IPS DF 4.7 (cell line): ENCODE data around the gene DRAM1.
A peak's percentile ranks its signal among the peaks of the same experiment; 100 is the strongest.
"Not testable (repeated sequence)": the region's sequence is repeated elsewhere in the genome, so short reads cannot be mapped to it uniquely, and the experiment has no call there.

Source experiments
- DNase-seq: peaks from one replicate; pipeline ENCODE4 v3.0.0-alpha.2; 2013; ENCODE audit warnings: low spot score; ENCODE audit errors: extremely low read depth

The DRAM1 gene

GRCh38 chr12:101902641-101903040 is 25.3 kb downstream of the DRAM1 start:
- DNase-seq = no peak

DNA sequence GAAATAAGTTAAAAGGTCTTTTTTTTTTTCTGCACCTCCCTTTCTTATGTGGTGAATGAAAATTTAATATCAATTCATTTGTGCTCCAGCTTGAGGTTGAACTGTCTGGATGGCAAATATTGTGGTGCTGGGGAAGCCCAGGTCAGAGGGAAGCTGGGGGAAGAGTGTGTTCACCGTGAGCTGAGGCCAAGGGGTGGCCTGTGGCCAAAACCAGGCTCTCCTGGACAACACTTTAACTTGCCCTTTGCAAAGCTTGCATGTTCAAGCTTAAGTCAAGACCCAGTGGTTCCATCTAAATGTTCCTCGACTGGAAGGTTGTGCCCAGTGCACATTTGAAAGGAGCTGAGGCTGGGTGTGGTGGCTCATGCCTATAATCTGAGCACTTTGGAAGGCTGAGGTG is 28.8 kb downstream of the DRAM1 start:
- no peak for DNase-seq

DNA sequence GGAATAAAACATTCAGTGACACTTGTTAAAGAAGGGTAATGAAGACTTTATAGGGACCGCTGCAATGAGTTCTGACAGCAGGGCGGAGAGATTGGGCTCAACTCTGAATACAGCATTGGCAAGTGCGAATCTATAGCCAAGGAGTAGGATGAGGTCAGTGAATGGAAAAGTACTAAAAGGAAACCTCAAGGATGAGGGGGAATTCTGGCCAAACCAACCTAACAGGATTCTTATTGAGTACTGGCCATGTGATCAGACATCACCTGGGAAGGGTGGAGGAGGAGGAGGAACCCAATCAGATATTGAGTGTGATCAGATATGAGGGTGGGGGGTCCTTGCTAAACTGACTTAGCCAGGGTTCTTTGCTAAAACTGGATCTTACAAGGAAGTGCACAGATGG is 31.0 kb downstream of the DRAM1 start:
- no peak for DNase-seq

GRCh38 chr12:101909646-101910045 is 32.3 kb downstream of the DRAM1 start:
- DNase-seq = no peak

- DNase-seq = no peak
Observed at GRCh38 chr12:101915841-101916240, 38.5 kb downstream of the DRAM1 start.

DNA sequence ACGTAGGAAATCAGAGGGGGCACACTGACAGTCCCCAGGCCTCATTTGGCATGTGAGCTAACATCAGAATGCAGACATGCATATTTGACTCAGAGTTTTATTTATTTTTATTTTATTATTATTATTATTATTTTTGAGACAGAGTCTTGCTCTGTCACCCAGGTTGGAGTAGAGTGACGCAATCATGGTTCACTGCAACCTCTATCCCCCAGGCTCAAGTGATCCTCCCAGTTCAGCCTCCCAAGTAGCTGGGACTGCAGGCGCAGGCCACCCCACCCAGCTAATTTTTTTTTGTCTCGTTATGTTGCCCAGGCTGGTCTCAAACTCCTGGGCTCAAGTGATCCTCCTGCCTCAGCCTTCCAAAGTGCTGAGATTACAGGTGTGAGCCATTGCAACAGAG is 41.4 kb downstream of the DRAM1 start:
- DNase-seq = not testable (repeated sequence)

DNA sequence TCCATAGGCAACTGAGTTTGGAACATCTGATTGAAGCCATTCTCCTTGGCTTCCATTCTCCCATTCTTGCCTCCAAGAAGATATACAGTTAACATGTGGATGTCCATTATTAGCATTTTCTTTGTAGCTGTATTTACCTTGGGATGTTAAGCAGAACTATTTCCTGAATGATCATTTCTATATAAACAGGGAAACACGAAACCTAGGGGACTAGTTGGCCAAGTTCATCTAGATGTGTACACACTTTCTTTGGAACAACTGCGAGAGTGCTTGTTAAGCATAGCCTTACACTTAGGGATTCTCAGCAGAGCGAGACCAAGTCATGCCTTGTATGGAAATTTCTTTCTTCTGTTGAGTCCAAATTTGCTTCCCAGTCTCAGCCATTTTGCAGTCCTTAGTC is 42.1 kb downstream of the DRAM1 start:
- DNase-seq = no peak

- DNase-seq = no peak
Observed at GRCh38 chr12:101920906-101921305, 43.5 kb downstream of the DRAM1 start.

GRCh38 chr12:101923045-101923718 is 45.8 kb downstream of the DRAM1 start:
- no peak for DNase-seq

DNA sequence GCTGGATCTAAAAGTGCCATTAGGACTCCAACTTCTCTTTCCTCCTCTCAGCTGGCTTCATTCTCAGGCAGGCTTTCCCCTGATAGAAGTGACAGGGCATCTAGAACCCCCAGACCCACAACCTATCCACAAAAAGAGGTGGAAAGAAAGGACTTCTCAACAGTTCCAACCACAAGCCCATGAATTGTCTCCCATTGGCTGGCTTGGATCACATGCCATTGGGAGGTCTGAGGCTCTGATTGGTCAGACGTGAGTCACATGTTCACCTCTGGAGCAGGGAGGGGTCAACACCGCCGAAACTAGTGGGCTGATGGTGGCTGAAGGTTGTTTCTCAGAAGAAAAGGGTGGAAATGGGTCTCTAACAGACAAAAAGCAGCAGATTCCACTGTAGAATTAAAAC is 47.2 kb downstream of the DRAM1 start:
- DNase-seq = no peak

DNA sequence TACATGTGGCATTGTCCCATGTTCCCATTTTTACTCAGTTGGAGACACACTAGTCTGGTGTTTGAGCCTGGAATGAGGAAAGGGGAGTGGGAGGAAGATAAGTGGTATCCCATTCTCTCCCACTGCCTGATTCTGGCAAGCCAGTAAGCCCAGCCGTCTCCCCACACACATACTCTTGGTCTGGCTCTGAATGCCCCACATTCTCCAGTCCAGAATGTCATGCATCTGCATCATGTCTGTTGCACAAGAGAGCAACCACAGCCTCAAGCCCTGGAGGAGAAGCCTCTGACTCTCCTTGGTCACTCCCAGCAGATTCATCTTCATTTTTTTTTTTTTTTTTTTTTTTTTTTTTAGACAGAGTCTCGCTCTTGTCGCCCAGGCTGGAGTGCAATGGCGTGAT is 48.0 kb downstream of the DRAM1 start:
- DNase-seq = no peak

- no peak for DNase-seq
Observed at GRCh38 chr12:101925935-101926334, 48.6 kb downstream of the DRAM1 start.

- no peak for DNase-seq
Observed at GRCh38 chr12:101927036-101927435, 49.7 kb downstream of the DRAM1 start.

GRCh38 chr12:101927999-101928398 is 50.6 kb downstream of the DRAM1 start:
- no peak for DNase-seq

- DNase-seq = no peak
Observed at GRCh38 chr12:101928556-101928955, 51.2 kb downstream of the DRAM1 start.

- DNase-seq = no peak
Observed at GRCh38 chr12:101929365-101930041, 52.1 kb downstream of the DRAM1 start.

- DNase-seq = no peak
Observed at GRCh38 chr12:101931498-101932326, 54.3 kb downstream of the DRAM1 start.

DNA sequence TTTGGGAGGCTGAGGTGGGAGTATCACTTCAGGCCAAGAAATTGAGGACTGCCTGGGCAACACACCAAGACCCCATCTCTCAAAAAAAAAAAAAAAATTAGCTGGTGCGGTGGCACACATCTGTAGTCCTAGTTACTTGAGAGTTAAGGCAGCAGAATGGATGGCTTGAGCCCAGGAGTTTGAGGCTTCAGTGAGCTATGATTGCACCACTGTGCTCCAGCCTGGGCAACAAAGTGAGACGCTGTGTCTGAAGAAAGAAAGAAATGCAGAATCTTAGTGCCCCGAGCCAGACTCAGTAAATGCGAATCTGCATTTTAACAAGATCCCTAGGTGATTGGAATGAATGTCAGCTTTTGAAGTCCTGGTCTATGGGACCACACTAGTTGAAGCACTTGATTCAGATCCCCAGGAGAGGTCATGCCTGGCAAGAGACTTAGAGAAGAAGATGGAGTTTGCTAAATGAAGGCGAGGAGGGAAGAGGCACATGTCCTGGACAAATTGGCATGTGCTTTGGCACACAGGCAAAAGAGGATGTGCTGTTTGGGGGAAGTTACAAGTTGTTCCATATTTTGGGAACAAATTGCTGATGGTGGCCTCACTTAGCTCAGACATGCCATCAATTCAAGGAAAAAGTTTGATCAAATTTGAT is 56.6 kb downstream of the DRAM1 start:
- no peak for DNase-seq

- DNase-seq = no peak
Observed at GRCh38 chr12:101935890-101936746, 58.7 kb downstream of the DRAM1 start.

GRCh38 chr12:101939306-101939705 is 61.9 kb downstream of the DRAM1 start:
- DNase-seq = no peak

- DNase-seq = peak; percentile 51
Observed at GRCh38 chr12:101939856-101940265, 62.5 kb downstream of the DRAM1 start.
